ENCODE results near the gene IL1RL1. TPM values are rescaled to one million over a fixed set of nuclear protein-coding genes. Genes with fewer than 3 reads are reported as not detected.

The IL1RL1 gene
- total RNA-seq, 1 experiment from 2014 or later, result not detected

DNA sequence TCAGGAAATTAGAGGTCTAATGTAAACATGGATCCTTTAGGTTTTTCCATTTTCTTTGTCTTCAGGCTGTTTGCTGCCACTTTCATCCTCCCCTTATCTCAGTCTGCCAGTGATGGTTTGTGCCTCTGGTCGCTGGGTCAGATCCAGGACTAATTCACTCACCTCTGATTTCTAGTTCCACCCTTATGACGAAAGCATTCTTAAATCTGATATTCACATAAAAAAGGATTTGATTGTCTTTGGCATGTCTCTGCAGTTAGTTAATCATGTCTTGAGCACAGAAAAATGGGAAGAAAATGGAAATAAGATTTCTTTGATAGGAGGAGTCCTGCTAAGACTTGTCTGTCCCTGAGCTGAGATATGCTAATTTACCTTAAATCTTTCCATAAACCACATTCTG lies 4.6 kb downstream of the IL1RL1 start (continued):
- TF ChIP-seq, protein P1, sequence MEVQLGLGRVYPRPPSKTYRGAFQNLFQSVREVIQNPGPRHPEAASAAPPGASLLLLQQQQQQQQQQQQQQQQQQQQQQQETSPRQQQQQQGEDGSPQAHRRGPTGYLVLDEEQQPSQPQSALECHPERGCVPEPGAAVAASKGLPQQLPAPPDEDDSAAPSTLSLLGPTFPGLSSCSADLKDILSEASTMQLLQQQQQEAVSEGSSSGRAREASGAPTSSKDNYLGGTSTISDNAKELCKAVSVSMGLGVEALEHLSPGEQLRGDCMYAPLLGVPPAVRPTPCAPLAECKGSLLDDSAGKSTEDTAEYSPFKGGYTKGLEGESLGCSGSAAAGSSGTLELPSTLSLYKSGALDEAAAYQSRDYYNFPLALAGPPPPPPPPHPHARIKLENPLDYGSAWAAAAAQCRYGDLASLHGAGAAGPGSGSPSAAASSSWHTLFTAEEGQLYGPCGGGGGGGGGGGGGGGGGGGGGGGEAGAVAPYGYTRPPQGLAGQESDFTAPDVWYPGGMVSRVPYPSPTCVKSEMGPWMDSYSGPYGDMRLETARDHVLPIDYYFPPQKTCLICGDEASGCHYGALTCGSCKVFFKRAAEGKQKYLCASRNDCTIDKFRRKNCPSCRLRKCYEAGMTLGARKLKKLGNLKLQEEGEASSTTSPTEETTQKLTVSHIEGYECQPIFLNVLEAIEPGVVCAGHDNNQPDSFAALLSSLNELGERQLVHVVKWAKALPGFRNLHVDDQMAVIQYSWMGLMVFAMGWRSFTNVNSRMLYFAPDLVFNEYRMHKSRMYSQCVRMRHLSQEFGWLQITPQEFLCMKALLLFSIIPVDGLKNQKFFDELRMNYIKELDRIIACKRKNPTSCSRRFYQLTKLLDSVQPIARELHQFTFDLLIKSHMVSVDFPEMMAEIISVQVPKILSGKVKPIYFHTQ (CRISPR knock-in tag; IDR thresholded peaks at IDR 0.05), result no peak
- TF ChIP-seq, protein P2, sequence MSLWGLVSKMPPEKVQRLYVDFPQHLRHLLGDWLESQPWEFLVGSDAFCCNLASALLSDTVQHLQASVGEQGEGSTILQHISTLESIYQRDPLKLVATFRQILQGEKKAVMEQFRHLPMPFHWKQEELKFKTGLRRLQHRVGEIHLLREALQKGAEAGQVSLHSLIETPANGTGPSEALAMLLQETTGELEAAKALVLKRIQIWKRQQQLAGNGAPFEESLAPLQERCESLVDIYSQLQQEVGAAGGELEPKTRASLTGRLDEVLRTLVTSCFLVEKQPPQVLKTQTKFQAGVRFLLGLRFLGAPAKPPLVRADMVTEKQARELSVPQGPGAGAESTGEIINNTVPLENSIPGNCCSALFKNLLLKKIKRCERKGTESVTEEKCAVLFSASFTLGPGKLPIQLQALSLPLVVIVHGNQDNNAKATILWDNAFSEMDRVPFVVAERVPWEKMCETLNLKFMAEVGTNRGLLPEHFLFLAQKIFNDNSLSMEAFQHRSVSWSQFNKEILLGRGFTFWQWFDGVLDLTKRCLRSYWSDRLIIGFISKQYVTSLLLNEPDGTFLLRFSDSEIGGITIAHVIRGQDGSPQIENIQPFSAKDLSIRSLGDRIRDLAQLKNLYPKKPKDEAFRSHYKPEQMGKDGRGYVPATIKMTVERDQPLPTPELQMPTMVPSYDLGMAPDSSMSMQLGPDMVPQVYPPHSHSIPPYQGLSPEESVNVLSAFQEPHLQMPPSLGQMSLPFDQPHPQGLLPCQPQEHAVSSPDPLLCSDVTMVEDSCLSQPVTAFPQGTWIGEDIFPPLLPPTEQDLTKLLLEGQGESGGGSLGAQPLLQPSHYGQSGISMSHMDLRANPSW (CRISPR knock-in tag; conservative IDR thresholded peaks at IDR 0.05; ENCODE audit: low read depth), result no peak
- no peak for TF ChIP-seq FOXK1 (CRISPR knock-in tag; IDR thresholded peaks at IDR 0.05)
- TF ChIP-seq, protein P3, sequence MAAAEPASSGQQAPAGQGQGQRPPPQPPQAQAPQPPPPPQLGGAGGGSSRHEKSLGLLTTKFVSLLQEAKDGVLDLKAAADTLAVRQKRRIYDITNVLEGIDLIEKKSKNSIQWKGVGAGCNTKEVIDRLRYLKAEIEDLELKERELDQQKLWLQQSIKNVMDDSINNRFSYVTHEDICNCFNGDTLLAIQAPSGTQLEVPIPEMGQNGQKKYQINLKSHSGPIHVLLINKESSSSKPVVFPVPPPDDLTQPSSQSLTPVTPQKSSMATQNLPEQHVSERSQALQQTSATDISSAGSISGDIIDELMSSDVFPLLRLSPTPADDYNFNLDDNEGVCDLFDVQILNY (CRISPR knock-in tag; IDR thresholded peaks at IDR 0.05), result no peak
- TF ChIP-seq IRF2 (CRISPR knock-in tag; IDR thresholded peaks at IDR 0.05; ENCODE audit: borderline replicate concordance, low read depth), result no peak
- TF ChIP-seq SP1 (CRISPR knock-in tag; conservative IDR thresholded peaks at IDR 0.05), result no peak
- TF ChIP-seq, protein P4, sequence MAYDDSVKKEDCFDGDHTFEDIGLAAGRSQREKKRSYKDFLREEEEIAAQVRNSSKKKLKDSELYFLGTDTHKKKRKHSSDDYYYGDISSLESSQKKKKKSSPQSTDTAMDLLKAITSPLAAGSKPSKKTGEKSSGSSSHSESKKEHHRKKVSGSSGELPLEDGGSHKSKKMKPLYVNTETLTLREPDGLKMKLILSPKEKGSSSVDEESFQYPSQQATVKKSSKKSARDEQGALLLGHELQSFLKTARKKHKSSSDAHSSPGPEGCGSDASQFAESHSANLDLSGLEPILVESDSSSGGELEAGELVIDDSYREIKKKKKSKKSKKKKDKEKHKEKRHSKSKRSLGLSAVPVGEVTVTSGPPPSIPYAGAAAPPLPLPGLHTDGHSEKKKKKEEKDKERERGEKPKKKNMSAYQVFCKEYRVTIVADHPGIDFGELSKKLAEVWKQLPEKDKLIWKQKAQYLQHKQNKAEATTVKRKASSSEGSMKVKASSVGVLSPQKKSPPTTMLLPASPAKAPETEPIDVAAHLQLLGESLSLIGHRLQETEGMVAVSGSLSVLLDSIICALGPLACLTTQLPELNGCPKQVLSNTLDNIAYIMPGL (CRISPR knock-in tag; IDR thresholded peaks at IDR 0.05), result no peak

DNA sequence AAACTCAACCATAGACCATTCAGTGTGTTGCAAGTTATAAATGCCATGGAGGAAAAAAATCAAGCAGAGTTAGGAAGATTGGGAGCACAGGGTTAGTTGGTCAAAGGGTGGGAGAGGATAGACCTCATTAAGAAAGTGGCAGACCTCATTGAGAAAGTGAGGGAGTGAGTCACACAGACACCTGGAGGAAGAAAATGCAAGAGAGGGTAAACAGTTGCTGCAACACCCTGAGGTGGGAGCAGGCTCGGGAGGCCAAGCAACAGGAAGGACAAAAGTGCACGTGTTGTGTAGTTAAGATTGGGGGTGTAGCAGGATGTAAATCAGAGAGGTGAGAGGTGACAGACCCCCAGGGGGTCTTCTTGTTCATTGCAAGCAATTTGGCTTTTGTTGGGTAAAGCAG lies 6.4 kb downstream of the IL1RL1 start:
- H3K4me1 Mint-ChIP-seq, result no peaks in the 10 kb centered on the region
- H3K4me3 Mint-ChIP-seq, result no peak overlapping the region
- POLR2A ChIA-PET, result no interaction called here
- ATAC-seq (no peak), DNase-seq (ENCODE audit: low spot score) (no peak)
- TF ChIP-seq KAT7 (CRISPR knock-in tag; IDR thresholded peaks at IDR 0.05; ENCODE audit: borderline replicate concordance), result no peak
- TF ChIP-seq ZNF423 (CRISPR knock-in tag; IDR thresholded peaks at IDR 0.05), result no peak
- TF ChIP-seq, protein P5, sequence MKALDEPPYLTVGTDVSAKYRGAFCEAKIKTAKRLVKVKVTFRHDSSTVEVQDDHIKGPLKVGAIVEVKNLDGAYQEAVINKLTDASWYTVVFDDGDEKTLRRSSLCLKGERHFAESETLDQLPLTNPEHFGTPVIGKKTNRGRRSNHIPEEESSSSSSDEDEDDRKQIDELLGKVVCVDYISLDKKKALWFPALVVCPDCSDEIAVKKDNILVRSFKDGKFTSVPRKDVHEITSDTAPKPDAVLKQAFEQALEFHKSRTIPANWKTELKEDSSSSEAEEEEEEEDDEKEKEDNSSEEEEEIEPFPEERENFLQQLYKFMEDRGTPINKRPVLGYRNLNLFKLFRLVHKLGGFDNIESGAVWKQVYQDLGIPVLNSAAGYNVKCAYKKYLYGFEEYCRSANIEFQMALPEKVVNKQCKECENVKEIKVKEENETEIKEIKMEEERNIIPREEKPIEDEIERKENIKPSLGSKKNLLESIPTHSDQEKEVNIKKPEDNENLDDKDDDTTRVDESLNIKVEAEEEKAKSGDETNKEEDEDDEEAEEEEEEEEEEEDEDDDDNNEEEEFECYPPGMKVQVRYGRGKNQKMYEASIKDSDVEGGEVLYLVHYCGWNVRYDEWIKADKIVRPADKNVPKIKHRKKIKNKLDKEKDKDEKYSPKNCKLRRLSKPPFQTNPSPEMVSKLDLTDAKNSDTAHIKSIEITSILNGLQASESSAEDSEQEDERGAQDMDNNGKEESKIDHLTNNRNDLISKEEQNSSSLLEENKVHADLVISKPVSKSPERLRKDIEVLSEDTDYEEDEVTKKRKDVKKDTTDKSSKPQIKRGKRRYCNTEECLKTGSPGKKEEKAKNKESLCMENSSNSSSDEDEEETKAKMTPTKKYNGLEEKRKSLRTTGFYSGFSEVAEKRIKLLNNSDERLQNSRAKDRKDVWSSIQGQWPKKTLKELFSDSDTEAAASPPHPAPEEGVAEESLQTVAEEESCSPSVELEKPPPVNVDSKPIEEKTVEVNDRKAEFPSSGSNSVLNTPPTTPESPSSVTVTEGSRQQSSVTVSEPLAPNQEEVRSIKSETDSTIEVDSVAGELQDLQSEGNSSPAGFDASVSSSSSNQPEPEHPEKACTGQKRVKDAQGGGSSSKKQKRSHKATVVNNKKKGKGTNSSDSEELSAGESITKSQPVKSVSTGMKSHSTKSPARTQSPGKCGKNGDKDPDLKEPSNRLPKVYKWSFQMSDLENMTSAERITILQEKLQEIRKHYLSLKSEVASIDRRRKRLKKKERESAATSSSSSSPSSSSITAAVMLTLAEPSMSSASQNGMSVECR (CRISPR knock-in tag; IDR thresholded peaks at IDR 0.05; ENCODE audit: borderline replicate concordance), result no peak
- no peak for TF ChIP-seq ZNF138 (CRISPR knock-in tag; conservative IDR thresholded peaks at IDR 0.05)
- no peak for TF ChIP-seq ZNF416 (CRISPR knock-in tag; IDR thresholded peaks at IDR 0.05)
- peaks cover 45% of the 10 kb centered on the region for H3K9me3 Mint-ChIP-seq
- CTCF ChIA-PET, result no interaction called here
- no peak overlapping the region for H3K27ac Mint-ChIP-seq
- H3K36me3 Mint-ChIP-seq, result peaks cover 3% of the 10 kb centered on the region
- no peaks in the 10 kb centered on the region for H3K27me3 Mint-ChIP-seq (ENCODE audit: low read depth)

All from WTC11 (cell line).